Measurements from ENCODE around the gene ARAP1.

Gene ARAP1

DNA sequence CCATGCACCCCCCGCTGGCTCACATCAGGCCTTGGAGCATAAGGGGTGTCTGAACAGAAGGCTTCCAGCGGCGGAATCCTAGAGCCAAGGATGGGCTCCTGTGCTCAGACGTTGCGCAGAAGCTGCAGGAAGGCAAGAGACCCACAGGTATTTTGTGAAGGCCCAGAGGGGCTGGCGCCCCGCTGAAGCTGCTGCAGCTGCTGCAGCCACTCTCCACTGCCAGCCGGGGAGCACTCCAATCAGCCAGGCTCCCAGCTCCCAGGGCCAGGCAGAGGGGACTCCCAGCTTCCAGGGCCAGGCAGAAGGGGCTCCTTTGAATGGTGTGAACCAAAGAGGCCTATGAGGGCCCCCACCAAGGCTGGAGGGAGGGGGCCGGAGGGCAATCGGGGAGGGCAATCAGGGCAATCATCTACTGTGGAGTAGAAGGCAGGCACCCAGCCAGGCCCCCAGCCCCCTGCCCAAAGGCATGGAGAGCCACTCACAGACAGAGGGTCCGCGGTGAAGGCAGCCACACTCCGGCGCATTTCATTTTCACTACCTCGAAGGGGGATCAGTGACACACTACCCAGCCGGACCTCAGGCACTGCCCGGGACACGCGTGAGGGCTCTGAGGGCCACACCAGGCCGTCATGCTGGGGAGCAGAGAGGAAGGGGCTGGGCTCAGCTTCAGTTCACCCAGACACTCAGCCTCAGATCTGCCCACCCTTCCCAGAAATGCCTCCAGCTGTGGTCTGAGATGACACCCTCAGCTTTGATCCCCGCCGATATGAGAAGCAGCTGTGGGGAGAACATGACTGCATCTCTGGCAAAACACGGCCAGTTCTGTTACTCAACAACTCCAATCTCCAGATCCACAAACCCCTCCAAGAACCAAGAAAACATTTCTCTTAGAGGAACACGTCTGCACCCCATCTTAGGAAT is 66.4 kb downstream of the ARAP1 start:
- no peaks in the 10 kb centered on the region for H3K9me3 Mint-ChIP-seq
- peaks cover 78% of the 10 kb centered on the region for H3K4me1 Mint-ChIP-seq
- ATAC-seq (peak; percentile 59), DNase-seq (ENCODE audit: low spot score in 2 of 2) (peak in 1 of 2 donors; percentile 68)
- peak overlapping the region; percentile 85 for H3K27ac Mint-ChIP-seq
- H3K36me3 Mint-ChIP-seq, result peaks cover 93% of the 10 kb centered on the region
- H3K4me3 Mint-ChIP-seq, result peak overlapping the region; percentile 13

DNA sequence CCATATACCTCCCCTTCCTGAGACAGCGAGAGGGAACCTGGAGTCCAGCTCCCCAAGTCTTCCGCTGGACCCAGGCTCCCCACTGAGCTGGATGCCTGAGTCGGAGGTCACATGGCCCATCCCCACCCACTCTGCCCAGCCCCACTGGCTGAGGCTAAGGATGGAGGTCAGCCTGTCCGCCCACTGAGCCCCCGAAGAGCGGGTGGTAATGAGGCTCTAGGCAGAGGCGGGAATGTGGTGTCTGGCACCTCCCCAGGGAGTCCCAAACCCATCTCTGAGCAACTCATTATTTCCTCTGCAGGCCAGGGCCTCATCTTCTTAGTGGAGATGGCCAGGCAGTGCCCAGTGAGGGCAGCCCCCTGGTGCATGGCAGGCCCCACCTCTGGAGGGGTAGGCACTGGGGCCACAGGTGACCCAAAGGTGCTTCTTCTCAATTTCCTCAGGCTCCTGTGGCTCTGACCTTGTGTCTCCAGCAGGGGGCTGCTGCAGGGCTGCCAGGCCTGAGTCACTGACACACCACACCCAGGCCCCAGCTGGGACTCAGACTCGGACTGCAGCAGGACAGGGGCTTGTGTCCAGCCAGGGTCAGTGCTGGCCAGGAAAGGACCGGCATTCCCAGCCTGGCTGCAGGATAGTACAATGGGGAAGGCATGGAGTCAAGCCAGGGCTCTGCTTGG is 67.8 kb downstream of the ARAP1 start:
- peak; percentile 39 to 78 for DNase-seq (ENCODE audit: low spot score in 2 of 2)
- Mint-ChIP-seq H3K4me3 (no peak overlapping the region), H3K36me3 (peaks cover 95% of the 10 kb centered on the region), H3K27ac (peak overlapping the region; percentile 85), H3K4me1 (peaks cover 72% of the 10 kb centered on the region), H3K9me3 (no peaks in the 10 kb centered on the region)
- peak; percentile 73 for ATAC-seq

DNA sequence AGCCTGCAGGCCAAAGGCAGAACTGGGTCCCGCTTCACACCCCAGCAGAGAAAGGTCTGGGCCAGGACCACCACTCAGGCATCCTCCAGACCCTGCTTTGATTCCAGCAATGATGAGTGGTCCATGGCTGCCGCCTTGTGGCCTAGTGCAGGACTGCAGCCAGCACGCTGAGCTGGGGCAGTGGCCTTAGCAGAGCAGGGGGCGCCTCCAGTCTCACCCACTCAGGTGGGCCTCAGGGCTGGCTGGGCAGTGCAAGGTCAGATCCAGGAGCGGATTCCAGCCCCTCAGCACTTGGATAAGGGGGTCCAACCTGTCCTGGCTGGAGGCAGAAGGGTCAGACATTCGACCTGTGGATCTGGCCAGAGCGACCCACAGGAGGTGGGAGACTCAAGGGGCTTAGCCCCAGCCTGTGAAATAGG is 68.4 kb downstream of the ARAP1 start:
- Mint-ChIP-seq H3K36me3 (peaks cover 94% of the 10 kb centered on the region), H3K27ac (peak overlapping the region; percentile 71), H3K9me3 (no peaks in the 10 kb centered on the region), H3K4me3 (no peak overlapping the region), H3K4me1 (peaks cover 76% of the 10 kb centered on the region)
- peak; percentile 60 for ATAC-seq
- DNase-seq (ENCODE audit: low spot score in 2 of 2), result peak; percentile 72 to 89

DNA sequence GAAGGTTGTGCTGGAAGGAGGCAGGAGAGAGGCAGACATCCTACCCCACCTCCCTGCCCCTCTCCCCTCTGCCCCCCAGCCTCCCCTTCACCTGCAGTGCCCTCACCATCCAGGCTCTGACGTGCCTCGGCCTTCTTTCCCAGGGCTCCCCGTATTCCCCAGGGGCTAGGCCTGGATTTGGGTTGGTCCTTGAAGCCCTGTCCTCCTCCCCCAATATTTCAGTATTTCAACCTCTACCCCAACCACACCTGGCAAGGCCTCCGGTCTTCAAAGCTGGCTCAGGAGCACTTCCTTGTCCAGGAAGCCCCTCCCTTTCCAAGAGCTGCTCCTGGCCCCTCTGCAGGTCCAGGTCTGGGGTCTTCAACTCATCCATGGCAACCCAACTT is 69.4 kb downstream of the ARAP1 start:
- H3K36me3 Mint-ChIP-seq, result peaks cover 85% of the 10 kb centered on the region
- no peak for ATAC-seq
- peak overlapping the region; percentile 93 for H3K27ac Mint-ChIP-seq
- H3K4me3 Mint-ChIP-seq, result no peak overlapping the region
- DNase-seq (ENCODE audit: low spot score in 2 of 2), result no peak
- H3K9me3 Mint-ChIP-seq, result no peaks in the 10 kb centered on the region
- H3K4me1 Mint-ChIP-seq, result peaks cover 75% of the 10 kb centered on the region

DNA sequence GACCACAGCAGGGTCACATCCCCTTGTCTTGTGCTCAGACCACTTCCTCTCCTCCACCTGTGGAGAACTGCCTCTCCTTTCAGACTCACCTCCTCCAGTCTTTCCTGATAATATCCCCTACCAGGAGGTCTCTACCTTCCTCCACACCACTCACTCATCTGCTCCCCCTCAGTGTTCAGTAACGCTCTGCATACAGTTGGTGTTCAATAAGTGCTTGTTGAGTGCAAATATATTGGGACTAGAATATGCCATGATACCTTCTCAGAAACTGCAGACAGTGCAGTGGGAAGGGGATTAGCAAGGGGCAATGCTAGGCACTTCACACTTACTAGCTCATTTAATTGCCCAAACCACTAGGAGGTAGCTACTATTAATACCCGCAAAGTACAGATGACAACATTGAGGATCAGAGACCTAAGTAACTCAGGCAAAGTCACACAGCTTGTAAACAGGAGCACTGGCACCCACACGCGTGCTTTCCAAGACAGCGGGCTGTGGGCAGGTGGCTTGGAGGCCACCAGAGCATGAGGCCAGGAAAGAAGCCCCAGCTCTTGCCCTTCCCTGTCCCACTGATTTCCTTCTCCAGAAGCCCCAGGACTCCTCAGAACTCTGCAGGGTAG is 69.9 kb downstream of the ARAP1 start:
- H3K4me3 Mint-ChIP-seq, result no peak overlapping the region
- peak overlapping the region; percentile 93 for H3K27ac Mint-ChIP-seq
- peaks cover 81% of the 10 kb centered on the region for H3K36me3 Mint-ChIP-seq
- ATAC-seq (no peak), DNase-seq (ENCODE audit: low spot score in 2 of 2) (no peak)
- H3K4me1 Mint-ChIP-seq, result peaks cover 72% of the 10 kb centered on the region
- no peaks in the 10 kb centered on the region for H3K9me3 Mint-ChIP-seq

DNA sequence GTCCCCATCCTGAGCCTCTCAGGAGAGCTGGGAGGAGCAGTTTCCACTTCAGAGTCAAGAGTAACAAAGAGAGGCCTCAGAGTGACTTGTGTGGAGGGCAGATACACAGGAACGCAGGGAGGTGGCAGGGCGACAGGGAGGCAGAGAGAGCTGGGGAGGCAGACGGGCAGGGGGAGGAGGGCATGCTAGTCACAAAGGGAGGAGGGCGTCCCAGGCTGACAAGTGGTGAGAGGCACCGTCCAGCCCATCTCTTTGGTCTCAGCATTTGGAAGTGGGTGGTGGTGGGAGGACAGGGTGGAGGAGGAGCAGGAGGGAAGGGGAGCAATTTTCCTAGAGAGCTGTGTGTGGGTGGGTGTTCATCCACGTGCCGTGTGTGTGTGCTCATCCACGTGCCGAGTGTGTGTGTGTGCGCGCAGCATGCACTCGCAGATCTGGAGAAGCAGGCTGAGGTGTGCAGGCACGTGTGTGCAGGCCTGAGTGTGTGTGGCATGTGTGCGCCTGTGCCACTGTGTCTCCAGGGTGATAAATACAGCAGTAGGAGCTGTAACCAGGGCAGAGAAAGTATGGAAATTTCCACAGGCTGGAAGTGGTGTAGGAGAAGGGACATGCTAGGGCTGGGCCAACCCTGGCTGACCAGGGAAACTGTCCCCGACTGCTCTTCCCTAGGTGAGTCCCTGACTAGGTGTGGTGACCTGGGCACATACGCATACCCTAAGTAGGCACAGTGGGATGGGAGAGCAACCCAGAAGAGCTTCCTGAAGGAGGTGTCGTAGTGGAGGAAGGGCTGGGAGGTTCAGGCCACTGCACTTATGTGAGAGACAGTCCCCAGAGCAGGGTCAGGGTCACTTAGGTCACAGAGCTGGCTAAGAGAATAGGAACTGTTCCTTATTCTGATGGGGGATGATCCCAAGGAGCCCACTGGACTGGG is 70.7 kb downstream of the ARAP1 start:
- Mint-ChIP-seq H3K27ac (peak overlapping the region; percentile 93), H3K4me1 (peaks cover 69% of the 10 kb centered on the region), H3K9me3 (no peaks in the 10 kb centered on the region), H3K4me3 (no peak overlapping the region), H3K36me3 (peaks cover 77% of the 10 kb centered on the region)
- ATAC-seq, result no peak
- no peak for DNase-seq (ENCODE audit: low spot score in 2 of 2)

DNA sequence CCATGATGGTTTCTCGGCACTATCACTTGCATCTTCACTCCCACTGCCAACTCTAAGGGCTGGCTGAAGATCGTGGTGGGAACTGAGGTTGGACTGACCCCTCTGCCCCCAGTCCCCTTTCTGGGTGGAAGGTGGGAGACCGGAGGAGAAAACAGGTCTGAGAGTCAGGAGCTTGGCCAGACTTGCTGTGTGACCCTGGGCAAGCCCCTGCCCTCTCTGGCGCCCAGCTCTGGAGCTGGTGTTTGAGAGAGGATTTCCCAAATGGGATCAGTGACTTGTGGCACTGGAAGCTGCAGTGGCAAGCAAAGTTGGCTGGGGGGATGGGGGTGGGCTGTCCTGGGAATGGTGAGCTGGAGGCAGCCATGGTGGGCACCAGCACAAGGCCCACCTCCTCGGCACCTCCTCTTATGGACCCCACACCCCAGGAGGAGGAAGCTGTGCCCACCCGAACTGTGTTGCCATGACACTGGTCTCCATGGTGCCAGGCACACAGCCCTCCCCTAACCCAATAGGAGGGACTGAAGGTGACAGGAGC is 71.5 kb downstream of the ARAP1 start:
- Mint-ChIP-seq H3K4me3 (no peak overlapping the region), H3K27ac (peak overlapping the region; percentile 93), H3K9me3 (no peaks in the 10 kb centered on the region), H3K4me1 (peaks cover 65% of the 10 kb centered on the region), H3K36me3 (peaks cover 69% of the 10 kb centered on the region)
- ATAC-seq (no peak), DNase-seq (ENCODE audit: low spot score in 2 of 2) (no peak)

DNA sequence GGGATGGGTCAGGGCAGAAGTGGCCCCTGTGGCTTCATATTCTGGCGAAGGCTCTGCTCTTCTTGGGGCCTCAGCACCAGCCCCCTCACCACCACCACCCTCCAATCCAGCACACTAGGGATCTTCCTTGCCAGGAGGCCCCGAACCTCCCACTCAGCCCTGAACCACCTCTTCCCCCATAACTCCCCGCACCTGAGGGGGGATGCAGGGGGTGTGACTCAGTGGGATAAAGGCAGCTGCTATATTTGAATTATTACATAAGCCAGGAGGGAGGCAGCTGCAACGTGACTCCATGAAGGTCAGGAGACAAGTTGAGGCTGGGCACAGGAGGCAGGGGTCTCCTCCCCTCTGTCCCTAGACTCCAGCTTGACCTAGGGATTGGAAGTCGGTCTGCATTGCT is 72.3 kb downstream of the ARAP1 start:
- H3K27ac Mint-ChIP-seq, result peak overlapping the region; percentile 93
- ATAC-seq (no peak), DNase-seq (ENCODE audit: low spot score in 2 of 2) (no peak)
- H3K9me3 Mint-ChIP-seq, result no peaks in the 10 kb centered on the region
- peaks cover 62% of the 10 kb centered on the region for H3K36me3 Mint-ChIP-seq
- H3K4me1 Mint-ChIP-seq, result peaks cover 62% of the 10 kb centered on the region
- H3K4me3 Mint-ChIP-seq, result no peak overlapping the region

DNA sequence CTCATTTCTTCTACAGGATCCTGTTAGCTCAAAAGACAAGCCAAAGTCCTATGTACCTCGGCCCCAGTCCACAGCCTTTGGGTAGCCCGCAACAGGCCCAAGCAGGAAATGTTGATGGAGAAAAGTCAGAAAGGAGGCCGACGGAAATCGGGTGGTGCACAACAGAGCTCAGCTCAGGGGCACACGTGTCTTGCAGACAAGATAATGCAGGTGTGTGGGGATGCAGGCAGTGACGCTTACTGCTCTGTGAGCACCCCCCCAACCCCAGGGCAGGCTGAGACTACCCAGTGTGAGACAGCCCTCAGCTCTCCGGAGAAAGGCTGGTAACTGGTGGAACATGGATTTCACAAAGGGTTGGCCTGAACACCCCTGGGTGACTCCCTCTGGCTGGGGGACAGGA is 73.7 kb downstream of the ARAP1 start:
- peaks cover 49% of the 10 kb centered on the region for H3K36me3 Mint-ChIP-seq
- peaks cover 52% of the 10 kb centered on the region for H3K4me1 Mint-ChIP-seq
- H3K9me3 Mint-ChIP-seq, result no peaks in the 10 kb centered on the region
- DNase-seq (ENCODE audit: low spot score in 2 of 2), result no peak
- no peak overlapping the region for H3K4me3 Mint-ChIP-seq
- peak overlapping the region; percentile 93 for H3K27ac Mint-ChIP-seq
- ATAC-seq, result no peak

DNA sequence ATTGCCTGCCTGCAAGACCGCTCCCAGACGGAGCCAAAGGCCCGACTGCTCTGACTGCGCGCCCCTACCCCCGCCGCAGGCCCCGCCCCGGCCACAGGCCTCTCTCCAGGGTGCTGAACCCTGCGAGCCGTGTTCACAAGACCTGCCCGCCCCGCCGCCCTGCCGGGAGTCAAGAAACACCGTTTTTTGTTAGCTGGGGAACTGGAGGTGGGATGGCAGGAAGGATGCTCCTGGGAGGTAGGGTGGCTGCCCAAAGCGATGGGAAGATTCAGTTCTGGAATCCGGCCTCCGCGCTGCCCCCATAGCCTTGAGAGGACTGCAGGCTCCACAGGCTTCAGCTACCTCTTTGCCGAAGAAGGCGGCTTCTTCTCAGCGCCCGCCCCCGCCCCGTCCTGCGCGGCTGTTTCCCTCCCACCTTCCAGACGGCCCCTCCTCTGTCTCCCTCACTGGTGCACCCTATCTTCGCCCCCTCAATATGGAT is 75.3 kb downstream of the ARAP1 start:
- Mint-ChIP-seq H3K9me3 (no peaks in the 10 kb centered on the region), H3K27ac (peak overlapping the region; percentile 21), H3K4me3 (no peak overlapping the region), H3K36me3 (peaks cover 33% of the 10 kb centered on the region), H3K4me1 (peaks cover 53% of the 10 kb centered on the region)
- ATAC-seq, result peak; percentile 71
- DNase-seq (ENCODE audit: low spot score in 2 of 2), result peak; percentile 52 to 83

DNA sequence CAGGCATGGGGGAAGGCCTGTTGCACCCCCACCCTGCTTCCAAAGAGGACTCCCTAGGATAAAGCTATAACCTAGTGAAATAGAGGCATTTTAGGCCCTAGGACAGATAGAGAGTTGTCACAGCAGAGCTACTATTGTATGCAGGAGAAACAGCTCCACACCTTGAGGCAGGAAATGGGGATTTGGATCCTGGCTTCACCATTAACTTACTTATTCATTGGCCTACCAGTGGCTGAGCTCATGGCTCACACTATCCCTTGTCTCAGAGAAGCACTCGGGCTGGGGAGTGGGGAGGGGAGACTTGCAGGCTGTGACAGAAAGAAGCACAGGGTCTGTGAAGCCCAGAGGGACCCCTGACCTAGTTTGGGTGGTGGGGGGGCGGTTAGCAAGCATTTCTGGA is 77.0 kb downstream of the ARAP1 start:
- Mint-ChIP-seq H3K9me3 (no peaks in the 10 kb centered on the region), H3K36me3 (peaks cover 19% of the 10 kb centered on the region), H3K4me1 (peaks cover 42% of the 10 kb centered on the region), H3K27ac (no peak overlapping the region), H3K4me3 (no peak overlapping the region)
- DNase-seq (ENCODE audit: low spot score in 2 of 2) (no peak), ATAC-seq (no peak)

DNA sequence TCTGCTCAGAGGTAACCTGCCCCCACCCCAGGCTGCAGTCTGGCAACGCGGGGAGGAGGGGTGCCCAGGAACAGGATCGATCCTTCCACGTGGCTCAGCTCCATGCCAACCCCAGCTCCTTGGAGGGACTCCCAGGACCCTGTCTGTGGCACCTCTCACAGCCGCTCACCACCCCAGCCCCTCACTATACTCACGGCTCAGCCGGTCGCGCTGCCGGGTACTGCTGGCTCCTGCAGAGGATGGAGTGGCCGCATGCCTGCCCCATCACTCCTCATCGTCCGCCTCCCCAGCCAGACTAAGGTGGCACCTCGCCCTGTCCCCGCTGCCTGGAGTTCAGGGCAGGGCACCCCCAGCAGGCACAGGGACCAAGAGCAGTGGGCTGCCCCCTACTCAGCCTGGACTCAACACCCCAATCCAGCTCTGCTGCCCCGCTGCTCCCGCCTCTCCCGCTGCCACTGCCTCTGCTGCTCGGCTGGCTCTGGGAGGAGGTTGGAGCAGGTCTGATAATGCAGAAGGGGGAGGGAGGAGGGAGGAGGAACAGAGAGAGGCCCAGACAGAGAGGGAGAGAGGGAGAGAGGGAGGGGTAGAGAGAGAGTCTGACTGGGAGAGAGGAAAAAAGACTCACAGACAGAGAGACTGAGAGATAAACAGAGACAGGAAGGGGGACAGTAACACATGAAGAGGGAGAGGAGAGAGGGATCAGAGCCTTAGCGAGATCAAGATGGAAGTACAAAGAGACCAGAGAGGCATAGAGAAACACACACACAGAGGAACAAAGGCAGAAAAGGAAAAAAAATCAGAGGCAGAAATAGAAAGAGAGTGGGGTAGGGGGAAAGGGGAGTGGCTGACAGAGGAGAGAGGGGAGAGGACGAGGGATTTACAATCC is 78.0 kb downstream of the ARAP1 start, which contains the start of gene PDE2A:
TSS of gene PDE2A (minus strand) at position 480 of the 886 bp plus-strand sequence. CDS start at position 265, 215 bp downstream.
- Mint-ChIP-seq H3K9me3 (no peaks in the 10 kb centered on the region), H3K4me3 (no peak within 1 kb of the TSS), H3K36me3 (peaks cover 9% of the 10 kb centered on the region), H3K4me1 (peaks cover 40% of the 10 kb centered on the region), H3K27ac (no peak within 1 kb of the TSS)
- DNase-seq (ENCODE audit: low spot score in 2 of 2) (no peak), ATAC-seq (no peak)

DNA sequence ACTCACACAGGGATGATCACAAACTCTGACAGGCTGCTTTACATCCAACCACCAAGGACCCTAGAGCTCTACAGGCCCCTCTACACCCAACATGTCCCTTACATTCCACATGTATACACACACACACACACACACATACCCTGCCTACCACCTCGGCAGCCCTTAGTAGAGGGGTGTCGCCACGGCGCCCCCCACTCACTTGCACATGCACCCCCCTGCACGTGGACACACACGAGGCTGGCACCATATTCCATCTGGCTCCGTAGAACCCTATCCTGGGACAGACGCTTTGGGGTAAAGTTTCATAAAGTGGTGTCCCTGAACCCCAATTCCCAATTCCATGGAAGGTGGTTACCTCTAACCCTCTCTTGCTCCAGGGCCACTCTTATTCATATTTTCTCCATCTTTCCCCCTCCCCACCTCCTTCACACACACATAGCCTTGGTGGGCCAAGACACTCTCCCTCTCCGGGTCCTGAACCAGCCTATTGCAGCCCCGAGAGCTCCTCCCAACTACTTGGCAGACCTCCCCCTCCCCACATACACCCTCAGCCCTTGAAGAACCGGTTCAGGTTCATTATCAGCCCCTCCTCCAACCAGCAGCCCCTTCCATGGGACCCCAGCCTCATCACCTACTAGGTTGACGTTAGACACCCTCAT is 78.8 kb downstream of the ARAP1 start:
- peaks cover 44% of the 10 kb centered on the region for H3K4me1 Mint-ChIP-seq
- no peak for ATAC-seq
- no peaks in the 10 kb centered on the region for H3K9me3 Mint-ChIP-seq
- H3K27ac Mint-ChIP-seq, result no peak overlapping the region
- DNase-seq (ENCODE audit: low spot score in 2 of 2), result no peak
- H3K36me3 Mint-ChIP-seq, result peaks cover 6% of the 10 kb centered on the region
- H3K4me3 Mint-ChIP-seq, result no peak overlapping the region
